Lung (tissue), 12 donors: ENCODE measurements around the gene UBXN6. TPM values are rescaled to one million over a fixed set of nuclear protein-coding genes. Genes with fewer than 3 reads are reported as not detected.

Source experiments
- ATAC-seq: fragments of 200-7000 bp; cut with Tn5 transposase; one replicate; pipeline ENCODE4 v1.9.1; 2020; ENCODE audit warnings: moderate number of reproducible peaks; ENCODE audit not compliant: insufficient read depth, low FRiP score
- DNase-seq, 3 donors: peaks; one replicate each; pipeline ENCODE4 v3.0.0-alpha.2; 2013 to 2017
- H3K27ac ChIP-seq, 2 donors: one replicate each; pipeline ENCODE4 v1.5.1; 2013; ENCODE audit warnings: mild to moderate bottlenecking in 2 of 2, moderate library complexity in 2 of 2, control low read depth in 1 of 2, inconsistent platforms in 1 of 2, low read depth in 1 of 2, low read length in 1 of 2
- H3K27me3 ChIP-seq, 3 donors: one replicate each; pipeline ENCODE4 v1.5.1; 2013; ENCODE audit warnings: low read length in 2 of 3; ENCODE audit not compliant: control insufficient read depth in 3 of 3, insufficient read depth in 3 of 3
- H3K36me3 ChIP-seq, 4 donors: one replicate each; pipeline ENCODE4 v1.5.1; 2013; ENCODE audit warnings: low read length in 4 of 4, mild to moderate bottlenecking in 1 of 4, moderate library complexity in 1 of 4; ENCODE audit not compliant: control insufficient read depth in 4 of 4, insufficient read depth in 4 of 4
- H3K4me1 ChIP-seq, 5 donors: one replicate each; pipeline ENCODE4 v1.5.1; 2013; ENCODE audit warnings: low read length in 5 of 5, mild to moderate bottlenecking in 2 of 5, moderate library complexity in 1 of 5; ENCODE audit not compliant: control insufficient read depth in 5 of 5, insufficient read depth in 5 of 5
- H3K4me3 ChIP-seq: one replicate; pipeline ENCODE4 v1.5.1; 2013; ENCODE audit warnings: mild to moderate bottlenecking, control low read depth, moderate library complexity
- H3K9ac ChIP-seq, 2 donors: one replicate each; pipeline ENCODE4 v1.5.1; 2013; ENCODE audit warnings: low read length in 2 of 2, control low read depth in 1 of 2; ENCODE audit not compliant: insufficient read depth in 1 of 2
- H3K9me3 ChIP-seq, 4 donors: one replicate each; pipeline ENCODE4 v1.5.1; 2013; ENCODE audit warnings: low read length in 3 of 4, mild to moderate bottlenecking in 1 of 4, moderate library complexity in 1 of 4; ENCODE audit not compliant: control insufficient read depth in 4 of 4, insufficient read depth in 3 of 4
- WGBS, 2 donors: extraction: QIAGEN DNeasy Blood & Tissue Kit; methylation state at CpG; one replicate each; pipeline ENCODE4 v1.1.7; 2013; 5-methylcytosine and 5-hydroxymethylcytosine counted together
- polyA plus RNA-seq, 2 donors: library from polyadenylated mRNA; stranded (reverse); fragments of 200-250 nt; gene quantifications; one replicate each; pipeline ENCODE4 v1.2.1, GENCODE V29; 2013
- total RNA-seq, 2 donors: library from RNA; depleted of rRNA in 1 of 2; stranded (reverse); fragments of >200 nt in 1 of 2; gene quantifications; one replicate each; pipeline ENCODE4 v1.2.1, GENCODE V29; 2014 to 2021
- TF ChIP-seq, protein P1 (sequence below): IDR thresholded peaks from 2 replicates; pipeline ENCODE4 v1.5.1; 2012; ENCODE audit warnings: mild to moderate bottlenecking; ENCODE audit errors: control extremely low read depth, extremely low read depth
- donor health status: control.
- donor health status: control.
- donor health status: Bipolar disorder and iron deficiency.
- donor health status: healthy.
- donor health status: DM: yes; HTN: yes; CAD: no.

UBXN6 gene
- total and polyA plus RNA-seq, 4 donors = 74.4 to 128 (median 98.5) TPM

DNA sequence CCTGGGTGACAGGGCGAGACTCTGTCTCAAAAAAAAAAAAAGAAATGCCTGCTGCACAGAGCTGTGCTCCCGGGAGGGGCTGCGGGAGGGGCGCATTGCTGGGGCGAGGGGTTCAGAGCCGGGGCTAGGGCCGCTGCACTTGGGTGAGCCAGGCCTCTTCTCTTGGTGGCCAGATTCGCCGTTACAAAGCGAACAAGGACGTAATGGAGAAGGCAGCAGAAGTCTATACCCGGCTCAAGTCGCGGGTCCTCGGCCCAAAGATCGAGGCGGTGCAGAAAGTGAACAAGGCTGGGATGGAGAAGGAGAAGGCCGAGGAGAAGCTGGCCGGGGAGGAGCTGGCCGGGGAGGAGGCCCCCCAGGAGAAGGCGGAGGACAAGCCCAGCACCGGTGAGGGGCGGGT lies 41.7 kb upstream of the UBXN6 start:
- H3K27ac ChIP-seq = no peak overlapping the region
- TF ChIP-seq, protein P1, sequence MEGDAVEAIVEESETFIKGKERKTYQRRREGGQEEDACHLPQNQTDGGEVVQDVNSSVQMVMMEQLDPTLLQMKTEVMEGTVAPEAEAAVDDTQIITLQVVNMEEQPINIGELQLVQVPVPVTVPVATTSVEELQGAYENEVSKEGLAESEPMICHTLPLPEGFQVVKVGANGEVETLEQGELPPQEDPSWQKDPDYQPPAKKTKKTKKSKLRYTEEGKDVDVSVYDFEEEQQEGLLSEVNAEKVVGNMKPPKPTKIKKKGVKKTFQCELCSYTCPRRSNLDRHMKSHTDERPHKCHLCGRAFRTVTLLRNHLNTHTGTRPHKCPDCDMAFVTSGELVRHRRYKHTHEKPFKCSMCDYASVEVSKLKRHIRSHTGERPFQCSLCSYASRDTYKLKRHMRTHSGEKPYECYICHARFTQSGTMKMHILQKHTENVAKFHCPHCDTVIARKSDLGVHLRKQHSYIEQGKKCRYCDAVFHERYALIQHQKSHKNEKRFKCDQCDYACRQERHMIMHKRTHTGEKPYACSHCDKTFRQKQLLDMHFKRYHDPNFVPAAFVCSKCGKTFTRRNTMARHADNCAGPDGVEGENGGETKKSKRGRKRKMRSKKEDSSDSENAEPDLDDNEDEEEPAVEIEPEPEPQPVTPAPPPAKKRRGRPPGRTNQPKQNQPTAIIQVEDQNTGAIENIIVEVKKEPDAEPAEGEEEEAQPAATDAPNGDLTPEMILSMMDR = no peak
- H3K4me3 ChIP-seq = no peak overlapping the region
- peaks cover 1 to 84% (median 11%) of the 10 kb centered on the region in 4 donors for H3K36me3 ChIP-seq
- no peak overlapping the region for H3K9ac ChIP-seq
- H3K9me3 ChIP-seq = no peaks in the 10 kb centered on the region
- no peaks in the 10 kb centered on the region for H3K27me3 ChIP-seq
- WGBS, 2 donors = 95 to 98% methylated on average over 22 to 23 of the region's 23 CpGs
- DNase-seq (no peak), ATAC-seq (no peak)
- no peaks in the 10 kb centered on the region for H3K4me1 ChIP-seq

DNA sequence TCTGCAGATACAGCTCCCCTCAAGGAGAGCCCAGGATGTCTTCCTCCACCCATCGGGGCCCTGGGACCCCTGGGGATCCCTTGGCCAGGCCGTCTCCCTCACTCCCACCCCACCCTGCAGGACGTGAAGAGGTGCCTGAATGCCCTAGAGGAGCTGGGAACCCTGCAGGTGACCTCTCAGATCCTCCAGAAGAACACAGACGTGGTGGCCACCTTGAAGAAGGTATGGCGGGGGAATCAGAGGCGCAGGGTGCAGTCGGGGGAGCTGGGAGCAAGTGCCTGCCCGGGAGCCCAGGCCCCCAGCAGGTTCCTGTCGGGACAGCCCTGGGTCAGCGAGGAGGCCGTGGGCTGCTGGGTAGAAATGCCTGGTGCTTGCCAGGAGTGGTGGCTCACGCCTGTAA lies 41.1 kb upstream of the UBXN6 start:
- TF ChIP-seq, protein P1 = no peak
- no peak overlapping the region for H3K27ac ChIP-seq
- H3K4me3 ChIP-seq = no peak overlapping the region
- H3K36me3 ChIP-seq = peaks cover 2 to 84% (median 13%) of the 10 kb centered on the region in 4 donors
- no peak for DNase-seq
- no peaks in the 10 kb centered on the region for H3K27me3 ChIP-seq
- H3K9me3 ChIP-seq = no peaks in the 10 kb centered on the region
- H3K9ac ChIP-seq = no peak overlapping the region
- 96 to 98% methylated on average over 11 to 12 of the region's 12 CpGs for WGBS, 2 donors
- ATAC-seq = no peak
- H3K4me1 ChIP-seq = no peaks in the 10 kb centered on the region

DNA sequence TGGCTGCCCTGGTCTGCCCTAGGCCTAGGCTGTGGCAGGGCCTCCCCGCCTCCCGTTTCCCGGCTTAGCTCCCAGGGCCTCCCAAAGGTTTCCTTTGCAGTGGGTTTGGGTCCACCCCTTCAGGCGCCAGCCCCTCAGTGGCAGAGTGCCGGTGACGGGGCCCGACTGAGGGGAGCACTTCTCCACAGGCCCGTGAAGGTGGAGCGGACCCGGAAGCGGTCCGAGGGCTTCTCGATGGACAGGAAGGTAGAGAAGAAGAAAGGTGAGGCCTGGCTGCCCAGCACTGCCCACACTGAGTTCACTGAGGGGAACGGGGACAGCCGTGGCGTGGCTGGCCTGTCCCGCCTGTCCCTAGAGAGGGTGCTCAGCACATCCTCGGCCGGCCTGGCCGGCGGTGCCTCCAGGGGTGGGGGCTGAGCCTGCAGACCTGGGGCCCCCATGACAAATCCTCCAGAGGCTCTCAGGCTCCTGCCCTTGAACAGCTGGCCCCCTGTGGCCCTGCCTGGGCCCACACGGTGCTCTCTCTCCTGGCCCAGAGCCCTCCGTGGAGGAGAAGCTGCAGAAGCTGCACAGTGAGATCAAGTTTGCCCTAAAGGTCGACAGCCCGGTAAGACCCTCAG lies 40.3 kb upstream of the UBXN6 start:
- Histone ChIP-seq H3K27me3 (no peaks in the 10 kb centered on the region), H3K4me1 (no peaks in the 10 kb centered on the region), H3K4me3 (no peak overlapping the region), H3K36me3 (peaks cover 5 to 82% (median 13%) of the 10 kb centered on the region in 4 donors), H3K27ac (no peak overlapping the region), H3K9ac (no peak overlapping the region), H3K9me3 (peaks cover 0 to 2% (median 0%) of the 10 kb centered on the region in 4 donors)
- WGBS, 2 donors = 93 to 94% methylated on average over 23 to 25 of the region's 25 CpGs
- DNase-seq = no peak
- TF ChIP-seq, protein P1 = no peak
- ATAC-seq = no peak

DNA sequence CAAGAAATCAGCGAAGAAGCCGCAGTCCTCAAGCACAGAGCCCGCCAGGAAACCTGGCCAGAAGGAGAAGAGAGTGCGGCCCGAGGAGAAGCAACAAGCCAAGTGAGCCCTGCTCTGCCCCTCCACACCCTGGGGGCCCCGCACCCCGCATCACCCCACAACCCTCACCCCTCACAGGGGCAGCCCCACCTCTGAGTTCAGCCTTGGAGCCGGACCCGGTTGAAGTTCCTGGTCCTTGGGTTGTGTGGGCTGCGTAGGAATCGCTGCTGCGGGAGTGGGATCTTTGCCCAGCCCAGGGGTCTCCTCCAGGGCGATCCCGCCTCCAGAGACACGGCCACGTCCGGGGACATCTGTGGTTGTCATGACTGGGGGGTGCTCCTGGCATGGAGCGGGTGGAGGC lies 38.7 kb upstream of the UBXN6 start:
- TF ChIP-seq, protein P1 = no peak
- Histone ChIP-seq H3K4me3 (no peak overlapping the region), H3K4me1 (no peaks in the 10 kb centered on the region), H3K9me3 (peaks cover 0 to 5% (median 0%) of the 10 kb centered on the region in 4 donors), H3K9ac (no peak overlapping the region), H3K36me3 (peaks cover 6 to 76% (median 23%) of the 10 kb centered on the region in 4 donors), H3K27me3 (no peaks in the 10 kb centered on the region), H3K27ac (no peak overlapping the region)
- no peak for DNase-seq
- no peak for ATAC-seq
- WGBS, 2 donors = 91% methylated on average over 18 of the region's 18 CpGs
